ENCODE results near the gene WDR18. TPM values are rescaled to one million over a fixed set of nuclear protein-coding genes. Genes with fewer than 3 reads are reported as not detected.

Gene WDR18
- total RNA-seq, 1 donor from 2014 or later = 38.6 TPM

- H3K36me3 Mint-ChIP-seq = no peaks in the 10 kb centered on the region
- Histone ChIP-seq H3K4me1 (peaks cover 7% of the 10 kb centered on the region), H3K9me3 (ENCODE audit: low read depth) (no peaks in the 10 kb centered on the region), H3K4me2 (peak within 1 kb of the TSS; percentile 94), H2AFZ (replicated peaks) (no peak within 1 kb of the TSS), H3K27ac (no peak within 1 kb of the TSS), H3K4me3 (peak within 1 kb of the TSS; percentile 73), H3K36me3 (no peaks in the 10 kb centered on the region), H3F3A (ENCODE audit: low read depth) (peaks cover 6% of the 10 kb centered on the region), H3K79me2 (ENCODE audit: low read depth) (no peaks in the 10 kb centered on the region), H3K27me3 (peaks cover 70% of the 10 kb centered on the region), H4K20me1 (ENCODE audit: low read depth) (peaks cover 8% of the 10 kb centered on the region), H3K9ac (no peak within 1 kb of the TSS)
- peak within 1 kb of the TSS; percentile 81 for H3K4me3 Mint-ChIP-seq
- peaks cover 3% of the 10 kb centered on the region for H3K9me3 Mint-ChIP-seq
- H3K27ac Mint-ChIP-seq = no peak within 1 kb of the TSS
- TF ChIP-seq EZH2 (IDR thresholded peaks at IDR 0.05) (peak; percentile 37), EZH2phosphoT487 (IDR thresholded peaks at IDR 0.05) (peak; percentile 62), CTCF (IDR thresholded peaks at IDR 0.05) (peak; percentile 78)
- H3K4me1 Mint-ChIP-seq = peaks cover 12% of the 10 kb centered on the region
- H3K27me3 Mint-ChIP-seq (ENCODE audit: insufficient read depth, low read depth) = peaks cover 38% of the 10 kb centered on the region
- DNase-seq (ENCODE audit: low spot score) = peak; percentile 90
These were observed 15.9 kb downstream of the WDR18 start, which contains the start of gene GRIN3B for GRCh38 chr19:1000095-1000494. GRIN3B (plus strand) TSS chr19:1000419; CDS start chr19:1000438, 19 bp downstream.

- peak; percentile 58 for DNase-seq (ENCODE audit: low spot score)
- TF ChIP-seq CTCF (IDR thresholded peaks at IDR 0.05) (no peak), EZH2 (IDR thresholded peaks at IDR 0.05) (peak; percentile 39)
- H3K4me3 ChIP-seq = peak overlapping the region; percentile 73
- H3K9me3 Mint-ChIP-seq = peaks cover 3% of the 10 kb centered on the region
- H3K4me2 ChIP-seq = peak overlapping the region; percentile 94
- no peak overlapping the region for H3K27ac Mint-ChIP-seq
- no peaks in the 10 kb centered on the region for H3K9me3 ChIP-seq (ENCODE audit: low read depth)
- H3K36me3 Mint-ChIP-seq = no peaks in the 10 kb centered on the region
- H3K4me1 Mint-ChIP-seq = peaks cover 12% of the 10 kb centered on the region
- H2AFZ ChIP-seq (replicated peaks) = no peak overlapping the region
- H3K27ac ChIP-seq = no peak overlapping the region
- peaks cover 7% of the 10 kb centered on the region for H3K4me1 ChIP-seq
- peaks cover 38% of the 10 kb centered on the region for H3K27me3 Mint-ChIP-seq (ENCODE audit: insufficient read depth, low read depth)
- peaks cover 62% of the 10 kb centered on the region for H3K27me3 ChIP-seq
- H3K36me3 ChIP-seq = no peaks in the 10 kb centered on the region
- H3K4me3 Mint-ChIP-seq = peak overlapping the region; percentile 81
- H4K20me1 ChIP-seq (ENCODE audit: low read depth) = peaks cover 6% of the 10 kb centered on the region
- H3K79me2 ChIP-seq (ENCODE audit: low read depth) = no peaks in the 10 kb centered on the region
- peaks cover 6% of the 10 kb centered on the region for H3F3A ChIP-seq (ENCODE audit: low read depth)
- no peak overlapping the region for H3K9ac ChIP-seq
These were observed 16.7 kb downstream of the WDR18 start for GRCh38 chr19:1000591-1001537.

GRCh38 chr19:1001538-1002166 lies 17.5 kb downstream of the WDR18 start:
- DNase-seq (ENCODE audit: low spot score) = peak; percentile 79
- Mint-ChIP-seq H3K27me3 (ENCODE audit: insufficient read depth, low read depth) (peaks cover 34% of the 10 kb centered on the region), H3K4me1 (peaks cover 9% of the 10 kb centered on the region), H3K27ac (no peak overlapping the region), H3K36me3 (no peaks in the 10 kb centered on the region), H3K9me3 (peaks cover 3% of the 10 kb centered on the region), H3K4me3 (peak overlapping the region; percentile 81)
- Histone ChIP-seq H3K4me3 (peak overlapping the region; percentile 73), H3K79me2 (ENCODE audit: low read depth) (no peaks in the 10 kb centered on the region), H4K20me1 (ENCODE audit: low read depth) (peaks cover 3% of the 10 kb centered on the region), H3K9ac (no peak overlapping the region), H3K4me1 (peaks cover 3% of the 10 kb centered on the region), H2AFZ (replicated peaks) (no peak overlapping the region), H3K27ac (no peak overlapping the region), H3K9me3 (ENCODE audit: low read depth) (no peaks in the 10 kb centered on the region), H3K4me2 (peak overlapping the region; percentile 94), H3K36me3 (no peaks in the 10 kb centered on the region), H3F3A (ENCODE audit: low read depth) (peaks cover 6% of the 10 kb centered on the region), H3K27me3 (peaks cover 55% of the 10 kb centered on the region)
- TF ChIP-seq EZH2 (IDR thresholded peaks at IDR 0.05) (no peak), CTCF (IDR thresholded peaks at IDR 0.05) (peak; percentile 81), EZH2phosphoT487 (IDR thresholded peaks at IDR 0.05) (no peak)

All from neural progenitor cell (in vitro differentiated cells).